HG03139 (cell line): ENCODE measurements around the gene TMEM221.
"Not testable (repeated sequence)": the region's sequence is repeated elsewhere in the genome, so short reads cannot be mapped to it uniquely, and the experiment has no call there.

Experiments used
- ATAC-seq: cut with Tn5 transposase; IDR thresholded peaks from one replicate; pipeline ENCODE4 v1.9.1; 2021; ENCODE audit not compliant: unreplicated experiment

TMEM221 gene

DNA sequence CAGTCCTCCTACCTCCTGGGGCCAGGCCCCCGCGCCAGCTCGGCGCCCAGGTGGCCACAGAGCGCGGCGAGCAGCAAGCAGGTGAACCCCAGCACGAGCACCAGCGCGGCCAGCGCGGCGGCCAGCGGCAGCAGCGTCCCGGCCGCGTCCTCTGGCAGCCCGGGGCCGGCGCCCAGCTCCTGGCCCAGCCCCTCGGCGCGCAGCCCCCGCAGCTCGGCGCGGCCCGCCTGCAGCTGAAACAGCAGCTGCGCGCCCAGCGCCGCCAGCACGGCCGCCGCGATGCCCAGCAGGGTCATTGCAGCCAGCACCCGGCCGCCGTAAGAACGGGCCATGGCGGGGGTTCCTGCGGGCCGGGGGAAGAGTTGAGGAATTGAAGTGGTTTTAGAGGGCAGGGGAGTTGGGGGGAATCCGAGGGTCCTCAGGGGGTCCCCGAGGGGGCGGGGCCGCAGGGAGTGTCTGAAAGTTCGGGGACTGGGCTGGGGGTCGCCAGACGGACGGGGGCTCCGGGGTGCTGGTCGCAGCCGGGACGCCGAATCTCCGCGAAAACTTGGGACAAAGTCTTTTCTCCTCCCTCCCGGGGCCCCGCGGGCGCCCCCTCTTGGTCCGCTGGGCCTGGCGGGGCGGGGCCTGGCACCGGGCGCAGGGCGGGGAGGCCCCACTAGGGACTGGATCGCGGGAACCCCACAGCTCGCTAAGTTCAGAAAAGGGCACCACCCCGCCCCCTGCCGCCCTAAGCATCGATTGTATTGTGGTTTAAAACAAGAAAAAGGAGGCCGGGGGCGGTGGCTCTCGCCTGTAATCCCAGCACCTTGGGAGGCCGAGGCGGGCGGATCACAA is at the start of gene TMEM221:
Gene TMEM221, minus strand, starts transcription at position 538 of the 837 bp plus-strand sequence. Its CDS starts 206 bp downstream, at position 332.
- no peak for ATAC-seq

DNA sequence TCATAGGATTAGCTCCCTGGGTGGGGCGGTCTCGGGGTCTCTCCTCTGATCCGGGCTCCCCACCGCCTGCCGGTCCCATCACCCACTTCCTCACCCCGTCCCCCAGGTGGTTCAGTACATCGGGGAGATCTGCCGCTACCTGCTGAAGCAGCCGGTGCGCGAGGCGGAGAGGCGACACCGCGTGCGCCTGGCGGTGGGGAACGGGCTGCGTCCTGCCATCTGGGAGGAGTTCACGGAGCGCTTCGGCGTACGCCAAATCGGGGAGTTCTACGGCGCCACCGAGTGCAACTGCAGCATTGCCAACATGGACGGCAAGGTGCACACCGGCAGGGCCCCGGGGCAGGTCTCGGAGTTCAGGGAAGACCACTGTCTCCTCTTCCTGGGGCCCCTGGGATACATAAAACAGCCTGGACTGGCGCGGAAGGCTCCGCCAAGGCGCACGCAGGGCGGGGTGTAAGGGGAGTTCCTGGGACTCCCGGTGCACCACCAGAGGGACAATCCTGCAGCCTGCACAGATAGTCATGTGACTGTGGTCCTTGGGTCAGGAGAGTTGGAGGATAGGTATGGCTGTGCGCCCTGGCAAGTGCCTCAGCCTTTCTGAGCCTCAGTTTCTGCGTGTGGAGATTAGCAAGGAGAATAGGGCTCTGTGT is 48.8 kb upstream of the TMEM221 start:
- no peak for ATAC-seq

DNA sequence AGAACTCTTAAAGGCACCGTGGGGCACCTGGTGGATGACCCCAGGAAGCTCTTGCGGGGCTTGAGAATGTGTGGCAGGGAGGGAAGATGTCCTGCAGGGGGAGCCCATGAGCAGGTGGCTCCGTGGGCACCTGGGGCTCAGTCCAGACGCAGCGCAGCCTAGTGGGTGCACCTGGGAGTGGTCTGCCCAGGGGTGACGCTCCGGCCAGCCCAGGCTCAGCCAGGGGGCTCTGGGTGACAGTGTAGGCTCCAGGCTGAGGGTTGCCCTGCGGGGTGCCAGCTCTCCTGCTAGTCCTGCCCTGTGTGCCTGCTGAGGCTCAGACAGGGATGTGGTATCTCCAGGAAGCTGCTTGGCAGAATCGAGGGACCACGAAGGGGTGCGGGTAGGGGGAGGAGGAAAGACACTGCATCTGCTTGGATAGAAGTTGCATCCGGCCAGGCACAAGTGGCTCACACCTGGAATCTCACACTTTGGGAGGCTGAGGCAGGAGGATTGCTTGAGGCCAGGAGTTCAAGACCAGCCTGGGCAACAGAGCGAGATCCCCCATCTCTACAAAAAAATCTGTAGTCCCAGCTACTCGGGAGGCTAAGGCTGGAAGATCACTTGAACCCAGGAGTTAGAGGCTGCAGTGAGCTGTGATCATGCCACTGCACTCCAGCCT is 48.0 kb upstream of the TMEM221 start:
- ATAC-seq, result no peak

DNA sequence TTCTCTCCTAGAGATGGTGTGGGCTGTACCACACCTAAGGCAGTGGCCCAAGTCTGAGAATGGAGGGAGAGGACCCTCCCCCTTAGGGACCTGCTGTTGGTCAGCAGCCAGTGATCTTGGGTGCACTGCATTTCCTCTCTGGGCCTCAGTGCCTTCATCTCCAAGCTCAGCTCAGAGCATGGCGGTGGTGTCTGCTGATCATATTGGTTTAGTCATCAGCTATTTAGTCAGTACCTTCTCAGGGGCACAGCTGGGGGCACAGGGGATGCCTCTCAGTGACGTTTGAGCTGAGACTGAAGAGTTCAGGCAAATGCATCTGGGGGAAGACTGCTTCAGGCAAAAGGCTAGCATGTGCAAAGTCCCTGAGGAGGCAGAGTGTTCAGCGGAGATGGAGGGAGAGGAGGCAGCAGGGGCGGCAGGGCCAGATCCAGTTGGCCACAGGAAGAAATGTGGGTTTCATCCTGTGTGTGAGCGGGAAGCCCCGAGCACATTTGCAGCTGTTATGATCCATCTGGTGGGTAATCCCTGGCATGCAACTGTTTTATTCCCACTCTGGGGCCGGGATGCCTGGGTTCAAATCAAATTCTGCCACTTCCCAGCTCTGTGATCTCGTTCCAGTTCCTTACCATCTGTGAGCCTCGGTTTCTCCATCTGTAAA is 47.3 kb upstream of the TMEM221 start:
- ATAC-seq, result no peak

DNA sequence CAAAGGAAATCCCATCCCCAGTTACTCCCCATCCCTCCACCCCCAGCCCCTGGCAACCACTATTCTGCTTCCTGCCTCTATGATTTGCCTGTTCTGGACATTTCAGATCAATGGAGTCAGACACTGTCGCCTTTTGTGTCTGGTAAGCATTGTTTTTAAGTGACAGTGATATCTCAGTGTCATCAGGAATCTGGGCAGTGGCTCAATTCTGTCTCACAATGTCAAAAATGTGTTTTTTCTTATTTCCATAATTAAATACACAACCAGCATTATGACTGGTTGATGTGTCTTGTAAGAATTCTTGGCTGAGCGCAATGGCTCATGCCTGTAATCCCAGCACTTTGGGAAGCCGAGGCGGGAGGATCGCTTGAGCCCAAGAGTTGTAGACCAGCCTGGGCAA is 42.8 kb upstream of the TMEM221 start:
- no peak for ATAC-seq

DNA sequence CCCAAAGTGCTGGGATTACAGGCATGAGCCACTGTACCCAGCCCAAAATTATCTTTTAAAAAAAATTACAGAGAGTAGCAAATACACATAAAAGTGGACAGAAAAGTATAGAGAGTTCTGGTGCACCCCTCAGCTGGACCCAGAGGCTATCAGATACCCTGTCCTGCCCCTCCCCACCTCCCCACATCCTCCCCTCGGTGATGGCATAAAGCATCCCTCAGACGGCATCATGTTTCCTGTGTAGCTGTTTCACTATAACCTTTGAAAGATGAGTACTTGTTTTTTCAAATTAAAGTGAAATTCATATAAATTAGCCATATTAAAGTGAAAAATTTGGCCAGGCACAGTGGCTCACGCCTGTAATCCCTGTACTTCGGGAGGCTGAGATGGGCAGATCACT is 41.9 kb upstream of the TMEM221 start:
- no peak for ATAC-seq

DNA sequence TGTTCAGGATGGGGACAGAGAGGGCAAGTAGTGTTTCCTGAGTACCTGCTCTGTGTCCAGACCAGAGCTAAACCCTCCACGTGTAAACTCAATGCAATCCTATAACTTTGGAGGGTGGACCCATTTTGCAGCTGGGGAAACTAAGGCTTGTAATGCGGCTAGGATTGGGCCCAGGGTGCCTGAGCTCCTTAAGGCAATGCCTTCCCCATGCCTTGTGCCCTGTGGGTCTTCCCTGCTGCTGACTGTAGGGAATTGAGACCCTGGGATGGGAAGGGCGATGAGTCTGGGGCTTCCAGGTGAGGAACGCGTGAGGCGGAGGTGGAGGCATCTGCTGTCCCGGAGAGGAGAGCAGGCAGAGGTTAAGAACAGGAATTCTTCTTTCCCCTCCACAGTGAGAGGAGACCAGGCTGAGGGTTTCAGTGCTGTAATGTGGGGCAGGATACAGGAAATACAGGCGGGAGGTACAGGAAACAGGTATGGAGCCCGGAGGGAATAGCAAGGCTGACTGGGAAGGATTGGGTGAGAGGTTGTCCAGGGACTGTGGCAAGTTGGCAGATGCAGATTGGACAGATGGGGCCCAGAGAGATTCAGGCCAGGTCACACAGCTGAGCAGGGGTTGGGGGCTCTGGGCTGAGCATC is 41.0 kb upstream of the TMEM221 start:
- no peak for ATAC-seq

DNA sequence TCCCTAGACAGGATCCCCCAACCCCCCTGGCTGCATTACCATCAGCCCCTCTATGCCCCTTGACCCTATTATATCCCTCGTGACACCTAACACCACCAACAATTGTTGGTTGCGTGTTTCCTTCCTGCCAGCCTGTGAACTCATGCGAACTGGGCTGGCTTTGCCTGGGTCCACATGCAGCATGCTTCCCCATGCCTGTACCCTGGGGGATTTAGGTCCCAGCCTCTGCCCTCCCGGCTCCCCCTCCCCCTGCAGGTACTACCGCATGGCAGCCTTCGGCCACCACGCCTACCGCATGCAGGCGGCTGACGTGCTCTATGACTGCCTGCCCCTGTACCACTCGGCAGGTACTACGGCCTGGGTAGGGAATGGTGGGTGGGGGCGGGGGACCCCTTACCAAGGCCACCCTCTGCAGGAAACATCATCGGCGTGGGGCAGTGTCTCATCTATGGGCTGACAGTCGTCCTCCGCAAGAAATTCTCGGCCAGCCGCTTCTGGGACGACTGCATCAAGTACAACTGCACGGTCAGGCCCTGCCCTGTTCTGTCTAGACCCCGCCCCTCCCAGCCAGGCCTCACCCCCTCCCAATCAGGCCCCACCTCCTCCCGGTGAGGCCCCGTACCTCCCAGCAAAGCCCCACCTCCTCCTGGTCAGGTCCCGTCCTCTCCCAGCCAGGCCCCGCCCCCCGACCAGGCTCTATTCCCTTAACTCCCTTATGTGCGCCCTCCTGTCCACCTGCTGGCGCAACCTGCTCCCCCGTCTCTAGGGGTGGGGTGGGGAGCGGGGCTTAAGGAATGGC is 40.3 kb upstream of the TMEM221 start:
- ATAC-seq, result no peak

DNA sequence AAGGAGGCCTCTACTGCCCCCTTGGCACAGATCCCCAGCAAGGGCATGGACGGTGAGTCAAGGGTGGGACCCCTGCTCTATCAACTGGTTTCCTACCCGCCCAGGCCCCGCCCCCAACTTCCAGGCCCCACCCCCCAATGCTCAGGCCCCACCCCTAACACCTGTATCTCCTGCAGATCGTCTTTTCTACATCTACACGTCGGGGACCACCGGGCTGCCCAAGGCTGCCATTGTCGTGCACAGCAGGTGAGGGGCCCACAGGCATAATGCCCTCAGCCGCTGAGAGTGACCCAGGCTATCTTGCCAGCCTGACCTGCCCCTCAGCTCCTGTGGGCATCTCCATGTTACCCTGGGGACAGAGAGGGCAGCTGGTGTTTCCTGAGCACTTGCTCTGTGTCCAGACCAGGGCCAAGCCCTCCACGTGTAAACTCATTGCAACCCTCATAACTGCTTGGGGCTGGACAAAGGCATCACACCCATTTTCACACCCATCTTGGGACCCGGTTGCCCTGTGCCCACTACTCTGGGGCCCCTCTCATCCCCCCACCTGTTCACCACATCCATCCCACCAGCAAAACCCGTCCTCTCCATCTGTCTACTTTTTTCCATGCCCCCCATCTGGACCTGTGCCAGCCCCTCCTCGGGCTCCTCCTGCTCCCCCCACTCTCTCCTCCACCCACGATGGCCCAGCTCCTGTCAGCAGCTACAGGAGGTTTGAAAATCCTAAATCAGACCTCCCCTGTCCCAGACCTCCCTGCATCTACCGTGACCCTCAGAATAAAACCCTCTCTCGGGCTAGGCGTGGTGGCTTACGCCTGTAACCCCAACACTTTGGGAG is 39.0 kb upstream of the TMEM221 start:
- no peak for ATAC-seq

DNA sequence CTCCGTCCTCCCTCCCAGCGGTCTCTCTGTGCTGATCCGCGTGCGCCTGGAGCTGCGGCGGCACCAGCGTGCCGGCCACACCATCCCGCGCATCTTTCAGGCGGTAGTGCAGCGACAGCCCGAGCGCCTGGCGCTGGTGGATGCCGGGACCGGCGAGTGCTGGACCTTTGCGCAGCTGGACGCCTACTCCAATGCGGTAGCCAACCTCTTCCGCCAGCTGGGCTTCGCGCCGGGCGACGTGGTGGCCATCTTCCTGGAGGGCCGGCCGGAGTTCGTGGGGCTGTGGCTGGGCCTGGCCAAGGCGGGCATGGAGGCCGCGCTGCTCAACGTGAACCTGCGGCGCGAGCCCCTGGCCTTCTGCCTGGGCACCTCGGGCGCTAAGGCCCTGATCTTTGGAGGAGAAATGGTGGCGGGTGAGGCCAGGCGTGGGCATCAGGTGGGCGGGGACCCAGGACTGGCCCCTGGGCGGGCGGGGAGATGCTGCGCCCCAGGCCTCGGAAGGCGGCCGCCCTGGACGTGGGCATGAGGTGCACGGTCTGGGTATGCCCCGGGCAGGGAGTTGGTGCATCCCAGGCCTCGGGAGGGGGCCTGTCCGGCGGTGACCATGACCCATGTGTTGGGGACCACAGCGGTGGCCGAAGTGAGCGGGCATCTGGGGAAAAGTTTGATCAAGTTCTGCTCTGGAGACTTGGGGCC is 38.2 kb upstream of the TMEM221 start:
- no peak for ATAC-seq

DNA sequence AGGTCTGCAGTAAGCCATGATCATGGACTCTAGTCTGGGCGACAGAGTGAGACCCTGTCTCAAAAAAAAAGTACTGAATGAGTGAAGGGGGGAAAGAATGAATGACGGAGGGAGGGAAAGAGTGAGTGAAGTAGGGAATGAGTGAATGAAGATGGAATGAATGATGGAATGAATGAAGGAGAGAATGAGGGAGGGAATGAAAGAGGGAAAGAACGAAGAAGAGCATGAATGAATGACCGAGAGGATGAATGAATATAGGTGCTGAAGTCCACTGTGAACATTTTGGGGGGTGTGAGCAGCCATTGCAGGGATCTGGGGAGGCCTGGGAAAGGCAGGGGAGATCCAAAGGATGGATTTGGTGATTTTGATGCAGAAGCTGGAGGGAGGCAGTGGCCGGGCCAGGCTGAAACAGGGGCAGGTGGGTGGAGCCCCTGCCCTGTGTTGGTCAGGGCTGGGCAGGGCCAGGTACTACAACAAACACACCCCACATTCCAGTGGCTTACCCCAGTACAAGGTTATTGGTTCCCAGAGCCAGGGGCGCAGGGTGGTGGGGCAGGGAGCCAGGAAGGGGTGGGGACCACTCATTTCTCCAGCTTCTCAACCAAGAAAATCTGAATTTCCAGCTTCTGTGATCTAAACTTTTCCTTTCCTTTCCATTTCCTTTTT is 36.2 kb upstream of the TMEM221 start:
- no peak for ATAC-seq

DNA sequence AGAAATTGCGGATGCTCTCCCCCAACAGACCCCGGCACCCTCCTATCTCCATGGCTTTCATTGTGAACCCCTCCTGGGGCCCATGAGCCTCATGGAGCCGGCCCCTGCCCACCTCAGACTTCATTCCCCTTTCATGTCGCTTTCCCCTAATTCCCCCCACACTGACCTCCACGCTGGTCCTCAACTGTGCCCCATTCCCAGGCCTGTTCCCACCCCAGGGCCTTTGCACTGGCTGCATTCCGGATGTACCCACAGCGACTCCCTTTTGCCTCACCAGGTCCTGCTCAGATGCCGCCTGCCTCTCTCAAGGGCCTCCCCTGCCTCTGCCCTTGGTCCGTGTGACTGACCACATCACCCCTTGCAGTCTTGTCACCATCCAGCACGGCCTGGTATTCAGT is 35.1 kb upstream of the TMEM221 start:
- no peak for ATAC-seq

DNA sequence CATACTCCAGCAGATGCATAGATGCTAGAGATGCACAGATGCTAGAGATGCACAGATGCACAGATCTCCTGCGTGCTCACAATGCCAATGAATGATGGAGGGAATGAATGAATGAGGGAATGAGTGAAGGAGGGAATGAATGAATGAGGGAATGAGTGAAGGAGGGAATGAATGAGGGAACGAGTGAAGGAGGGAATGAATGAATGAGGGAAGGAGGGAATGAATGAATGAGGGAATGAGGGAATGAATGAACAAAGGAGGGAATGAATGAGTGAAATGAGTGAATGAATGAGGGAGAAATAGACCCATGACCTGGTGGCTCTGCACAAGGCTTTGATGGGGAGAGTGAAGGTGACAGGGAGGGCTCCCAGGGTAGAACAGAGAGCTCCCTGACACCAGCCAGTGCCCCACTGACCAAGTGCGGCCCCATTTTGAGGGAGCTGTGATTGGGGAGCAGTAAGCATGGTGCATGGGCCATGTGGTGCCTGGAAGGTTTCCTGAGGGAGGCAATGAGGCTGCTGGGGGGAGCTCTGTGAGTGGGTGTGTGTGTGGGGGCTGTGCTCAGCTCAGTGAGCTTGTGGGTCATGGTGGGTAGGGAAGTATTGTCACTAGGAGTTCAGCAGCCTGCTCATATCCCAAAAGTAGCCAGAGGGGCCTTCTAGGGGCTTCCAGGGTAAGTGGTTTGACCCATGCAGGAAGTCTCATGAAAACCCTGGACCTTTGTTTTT is 34.6 kb upstream of the TMEM221 start:
- no peak for ATAC-seq

DNA sequence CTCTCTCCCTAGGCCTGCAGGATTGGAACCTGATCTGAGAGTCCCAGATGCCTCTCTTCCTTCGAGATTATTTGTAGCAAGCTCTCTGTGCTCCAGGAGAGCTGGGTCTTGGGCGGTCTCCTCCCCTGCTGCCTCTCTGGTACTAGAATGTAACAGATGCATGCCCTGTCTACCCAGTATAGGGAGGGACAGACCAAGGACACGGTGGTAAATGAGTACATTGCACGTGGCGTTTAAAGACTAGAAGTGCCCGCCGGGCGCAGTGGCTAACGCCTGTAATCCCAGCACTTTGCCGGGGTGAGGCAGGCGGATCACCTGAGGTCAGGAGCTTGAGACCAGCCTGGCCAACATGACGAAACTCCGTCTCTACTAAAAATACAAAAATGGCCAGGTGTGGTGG is 33.5 kb upstream of the TMEM221 start:
- no peak for ATAC-seq

DNA sequence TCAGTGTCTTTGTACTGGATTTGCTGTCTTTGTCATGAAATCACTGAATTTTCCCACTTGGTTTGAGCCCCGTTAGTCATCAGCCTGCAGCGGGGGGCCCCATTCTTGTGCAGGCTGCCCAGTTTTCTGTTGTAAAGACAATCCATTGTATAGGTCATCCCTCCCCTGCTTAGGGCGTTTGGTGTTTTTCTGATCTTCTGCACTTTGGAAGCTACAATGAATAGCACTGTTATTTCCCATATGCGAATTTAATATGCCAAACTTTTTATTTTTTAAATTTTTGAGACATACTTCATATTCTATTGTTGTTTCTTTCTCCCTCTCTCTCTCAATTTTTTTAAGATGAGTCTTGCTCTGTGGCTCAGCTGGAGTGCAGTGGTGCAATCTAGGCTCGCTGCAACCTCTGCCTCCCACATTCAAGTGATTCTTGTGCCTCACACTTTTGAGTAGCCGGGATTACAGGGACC is 30.9 kb upstream of the TMEM221 start:
- no peak for ATAC-seq

DNA sequence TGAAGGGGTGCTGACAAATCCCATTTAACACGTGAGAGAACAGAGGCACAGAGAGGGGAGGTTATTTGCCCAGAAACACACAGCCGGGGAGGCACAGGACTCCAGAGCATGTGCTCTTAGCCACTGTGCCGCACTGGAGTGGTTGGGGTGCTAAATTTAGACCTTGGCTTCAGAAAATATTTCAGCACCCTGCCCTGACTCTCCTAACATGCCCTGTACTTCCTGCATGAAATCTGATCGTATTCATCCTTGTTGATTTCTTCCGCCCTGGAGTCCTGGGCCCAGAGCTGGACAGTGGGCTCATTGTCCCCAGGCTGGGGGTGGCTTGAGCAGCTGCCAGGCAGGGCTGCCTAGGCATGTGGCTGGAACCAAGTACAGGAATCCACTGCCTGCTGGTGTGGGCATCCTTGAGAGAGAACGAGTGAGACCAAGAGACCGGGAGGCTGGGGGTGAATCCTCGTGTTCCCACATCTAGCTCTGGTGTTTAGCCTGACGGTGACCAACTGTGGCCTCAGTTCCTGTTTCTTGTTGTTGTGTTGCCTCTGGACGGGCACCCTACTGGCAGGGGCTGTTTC is 27.2 kb upstream of the TMEM221 start:
- ATAC-seq, result no peak

DNA sequence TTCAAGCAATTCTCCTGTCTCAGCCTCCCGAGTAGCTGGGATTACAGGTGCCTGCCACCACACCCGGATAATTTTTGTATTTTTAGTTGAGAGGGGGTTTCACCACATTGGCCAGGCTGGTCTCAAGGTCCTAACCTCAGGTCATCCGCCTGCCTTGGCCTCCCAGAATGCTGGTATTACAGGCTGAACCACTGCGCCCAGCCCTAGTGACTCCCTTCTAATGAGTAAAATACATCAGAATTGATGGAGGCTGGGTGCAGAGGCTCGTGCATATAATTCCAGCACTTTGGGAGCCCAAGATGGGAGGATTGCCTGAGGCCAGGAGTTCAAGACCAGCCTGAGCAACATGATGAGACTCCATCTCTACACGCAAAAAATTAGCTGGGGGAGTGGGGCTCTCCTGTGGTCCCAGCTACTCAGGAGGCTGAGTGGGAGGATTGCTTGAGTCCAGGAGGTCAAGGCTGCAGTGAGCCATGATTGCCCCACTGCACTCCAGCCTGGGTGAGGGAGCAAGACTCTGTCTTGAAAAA is 26.6 kb upstream of the TMEM221 start:
- not testable (repeated sequence) for ATAC-seq
